ENCODE data around the gene NME3. TPM values are rescaled to one million over a fixed set of nuclear protein-coding genes. Genes with fewer than 3 reads are reported as not detected.

The NME3 gene
- total RNA-seq, 1 experiment from 2014 or later, result 86.8 TPM

GRCh38 chr16:1766231-1766630 is 5.1 kb downstream of the NME3 start:
- DNase-seq (ENCODE audit: low spot score) (no peak), ATAC-seq (no peak)
- H3K36me3 Mint-ChIP-seq, result no peaks in the 10 kb centered on the region; the same call in 1 of the 2 replicates
- ChIA-PET POLR2A (interaction anchor here (1.0 kb wide), 1 partner anchor 346 kb away, joined by 3 read pairs; the partner anchor contains the start of gene UQCC4), CTCF (no interaction called here)
- no peaks in the 10 kb centered on the region for H3K9me3 Mint-ChIP-seq
- no peak for TF ChIP-seq CTCF (IDR thresholded peaks at IDR 0.05)
- no peak for TF ChIP-seq MXD4 (CRISPR knock-in tag; IDR thresholded peaks at IDR 0.05; ENCODE audit: borderline replicate concordance)
- TF ChIP-seq SOX15 (CRISPR knock-in tag; IDR thresholded peaks at IDR 0.05), result no peak
- no peak for TF ChIP-seq FOXP1 (CRISPR knock-in tag; IDR thresholded peaks at IDR 0.05; ENCODE audit: borderline replicate concordance)
- TF ChIP-seq ZNF281 (CRISPR knock-in tag; IDR thresholded peaks at IDR 0.05), result no peak
- no peak for TF ChIP-seq ZNF138 (CRISPR knock-in tag; conservative IDR thresholded peaks at IDR 0.05)
- no peak for TF ChIP-seq ZMAT4 (CRISPR knock-in tag; IDR thresholded peaks at IDR 0.05)
- no peak for TF ChIP-seq ZNF219 (CRISPR knock-in tag; IDR thresholded peaks at IDR 0.05; ENCODE audit: borderline replicate concordance)
- TF ChIP-seq EMX1 (CRISPR knock-in tag; IDR thresholded peaks at IDR 0.05), result no peak
- no peak for TF ChIP-seq TP53 (CRISPR knock-in tag; IDR thresholded peaks at IDR 0.05)
- no peak overlapping the region for H3K27ac Mint-ChIP-seq
- no peak overlapping the region for H3K4me3 Mint-ChIP-seq
- peaks cover 4% of the 10 kb centered on the region for H3K4me1 Mint-ChIP-seq
- H3K27me3 Mint-ChIP-seq (ENCODE audit: low read depth), result no peaks in the 10 kb centered on the region

- Mint-ChIP-seq H3K36me3 (no peaks in the 10 kb centered on the region; the same call in 1 of the 2 replicates), H3K27ac (no peak overlapping the region), H3K27me3 (ENCODE audit: low read depth) (no peaks in the 10 kb centered on the region), H3K4me1 (peaks cover 4% of the 10 kb centered on the region), H3K4me3 (no peak overlapping the region), H3K9me3 (no peaks in the 10 kb centered on the region)
- ChIA-PET CTCF (interaction anchor here (2.5 kb wide), 1 partner anchor 17 kb away, joined by 17 read pairs; the partner anchor contains the start of genes NUBP2 and SPSB3), POLR2A (interaction anchor here (1.0 kb wide), 1 partner anchor 345 kb away, joined by 3 read pairs; the partner anchor contains the start of gene UQCC4)
- ATAC-seq (no peak), DNase-seq (ENCODE audit: low spot score) (no peak)
- TF ChIP-seq, protein P1, sequence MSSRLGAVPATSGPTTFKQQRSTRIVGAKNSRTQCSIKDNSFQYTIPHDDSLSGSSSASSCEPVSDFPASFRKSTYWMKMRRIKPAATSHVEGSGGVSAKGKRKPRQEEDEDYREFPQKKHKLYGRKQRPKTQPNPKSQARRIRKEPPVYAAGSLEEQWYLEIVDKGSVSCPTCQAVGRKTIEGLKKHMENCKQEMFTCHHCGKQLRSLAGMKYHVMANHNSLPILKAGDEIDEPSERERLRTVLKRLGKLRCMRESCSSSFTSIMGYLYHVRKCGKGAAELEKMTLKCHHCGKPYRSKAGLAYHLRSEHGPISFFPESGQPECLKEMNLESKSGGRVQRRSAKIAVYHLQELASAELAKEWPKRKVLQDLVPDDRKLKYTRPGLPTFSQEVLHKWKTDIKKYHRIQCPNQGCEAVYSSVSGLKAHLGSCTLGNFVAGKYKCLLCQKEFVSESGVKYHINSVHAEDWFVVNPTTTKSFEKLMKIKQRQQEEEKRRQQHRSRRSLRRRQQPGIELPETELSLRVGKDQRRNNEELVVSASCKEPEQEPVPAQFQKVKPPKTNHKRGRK (CRISPR knock-in tag; IDR thresholded peaks at IDR 0.05; ENCODE audit: borderline replicate concordance), result no peak
- TF ChIP-seq CREM (CRISPR knock-in tag; IDR thresholded peaks at IDR 0.05) (no peak), KAT7 (CRISPR knock-in tag; IDR thresholded peaks at IDR 0.05; ENCODE audit: borderline replicate concordance) (no peak), TP53 (CRISPR knock-in tag; IDR thresholded peaks at IDR 0.05) (no peak), ZNF281 (CRISPR knock-in tag; IDR thresholded peaks at IDR 0.05) (no peak), ETV6 (CRISPR knock-in tag; IDR thresholded peaks at IDR 0.05) (no peak), USF1 (CRISPR knock-in tag; IDR thresholded peaks at IDR 0.05) (no peak), CDX4 (CRISPR knock-in tag; IDR thresholded peaks at IDR 0.05; ENCODE audit: borderline replicate concordance) (no peak), ZNF232 (CRISPR knock-in tag; IDR thresholded peaks at IDR 0.05) (no peak), ATF3 (CRISPR knock-in tag; conservative IDR thresholded peaks at IDR 0.05) (no peak)
- TF ChIP-seq, protein P2, sequence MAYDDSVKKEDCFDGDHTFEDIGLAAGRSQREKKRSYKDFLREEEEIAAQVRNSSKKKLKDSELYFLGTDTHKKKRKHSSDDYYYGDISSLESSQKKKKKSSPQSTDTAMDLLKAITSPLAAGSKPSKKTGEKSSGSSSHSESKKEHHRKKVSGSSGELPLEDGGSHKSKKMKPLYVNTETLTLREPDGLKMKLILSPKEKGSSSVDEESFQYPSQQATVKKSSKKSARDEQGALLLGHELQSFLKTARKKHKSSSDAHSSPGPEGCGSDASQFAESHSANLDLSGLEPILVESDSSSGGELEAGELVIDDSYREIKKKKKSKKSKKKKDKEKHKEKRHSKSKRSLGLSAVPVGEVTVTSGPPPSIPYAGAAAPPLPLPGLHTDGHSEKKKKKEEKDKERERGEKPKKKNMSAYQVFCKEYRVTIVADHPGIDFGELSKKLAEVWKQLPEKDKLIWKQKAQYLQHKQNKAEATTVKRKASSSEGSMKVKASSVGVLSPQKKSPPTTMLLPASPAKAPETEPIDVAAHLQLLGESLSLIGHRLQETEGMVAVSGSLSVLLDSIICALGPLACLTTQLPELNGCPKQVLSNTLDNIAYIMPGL (CRISPR knock-in tag; IDR thresholded peaks at IDR 0.05), result no peak
- TF ChIP-seq, protein P3, sequence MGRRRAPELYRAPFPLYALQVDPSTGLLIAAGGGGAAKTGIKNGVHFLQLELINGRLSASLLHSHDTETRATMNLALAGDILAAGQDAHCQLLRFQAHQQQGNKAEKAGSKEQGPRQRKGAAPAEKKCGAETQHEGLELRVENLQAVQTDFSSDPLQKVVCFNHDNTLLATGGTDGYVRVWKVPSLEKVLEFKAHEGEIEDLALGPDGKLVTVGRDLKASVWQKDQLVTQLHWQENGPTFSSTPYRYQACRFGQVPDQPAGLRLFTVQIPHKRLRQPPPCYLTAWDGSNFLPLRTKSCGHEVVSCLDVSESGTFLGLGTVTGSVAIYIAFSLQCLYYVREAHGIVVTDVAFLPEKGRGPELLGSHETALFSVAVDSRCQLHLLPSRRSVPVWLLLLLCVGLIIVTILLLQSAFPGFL (CRISPR knock-in tag; IDR thresholded peaks at IDR 0.05; ENCODE audit: borderline replicate concordance), result no peak
Measured at GRCh38 chr16:1765826-1766225, 5.5 kb downstream of the NME3 start.
